ENCODE results near the gene PGGHG. TPM values are rescaled to one million over a fixed set of nuclear protein-coding genes. Genes with fewer than 3 reads are reported as not detected.

The PGGHG gene
- 100 to 1,000 TPM; 487 to 541 TPM for total RNA-seq

GRCh38 chr11:288478-289397 lies at the start of gene PGGHG:
Gene PGGHG (plus strand): TSS chr11:289126. CDS start chr11:289817, 691 bp downstream.
- peak within 1 kb of the TSS; percentile 94 for H3K4me3 Mint-ChIP-seq
- peaks cover 69% of the 10 kb centered on the region for H3K36me3 Mint-ChIP-seq (ENCODE audit: low read depth)
- ATAC-seq, result peak; percentile 51
- H3K27me3 Mint-ChIP-seq (ENCODE audit: low read depth), result peaks cover 2% of the 10 kb centered on the region
- no peaks in the 10 kb centered on the region for H3K9me3 Mint-ChIP-seq (ENCODE audit: insufficient read depth)
- peak; percentile 80 for DNase-seq
- H3K4me1 Mint-ChIP-seq (ENCODE audit: low read depth), result peaks cover 61% of the 10 kb centered on the region
- ChIA-PET POLR2A (interaction anchor here (0.6 to 10.0 kb wide), 20 partner anchors 8 to 119 kb away, joined by 3 to 97 read pairs (median 8); partner anchors contain the start of genes BET1L, IFITM1, IFITM2 and IFITM5), CTCF (interaction anchor here (1.0 to 7.1 kb wide), 9 partner anchors 10 to 39 kb away, joined by 3 to 76 read pairs (median 5); partner anchors contain the start of gene NLRP6)
- H3K27ac Mint-ChIP-seq, result peak within 1 kb of the TSS; percentile 97

- CTCF ChIA-PET, result interaction anchor here (1.0 to 7.2 kb wide), 2 partner anchors 10 to 47 kb away, joined by 4 to 86 read pairs; no protein-coding TSS in a partner anchor
These were observed 48.6 kb upstream of the PGGHG start for GRCh38 chr11:240315-240714.

DNA sequence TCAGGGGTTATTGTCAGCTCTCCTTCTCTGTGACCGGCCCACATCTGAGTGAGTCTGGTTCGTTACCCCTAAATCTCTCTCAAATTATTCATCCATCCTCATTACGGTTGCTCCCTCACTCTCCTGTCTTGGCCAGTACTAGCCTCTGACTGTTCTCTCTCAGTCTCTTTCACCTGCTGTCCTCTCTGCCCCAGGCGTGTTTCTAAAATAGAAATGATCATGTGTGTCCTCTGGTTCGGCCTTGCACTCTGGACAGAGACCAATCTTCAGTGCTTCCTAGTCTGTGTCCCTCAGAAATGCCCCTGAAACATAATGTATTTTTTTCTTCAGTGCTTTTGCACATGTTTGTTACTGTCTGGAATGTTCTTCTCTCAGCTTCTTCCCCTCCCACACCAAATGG lies 47.3 kb upstream of the PGGHG start:
- ChIA-PET CTCF (interaction anchor here (0.8 to 7.2 kb wide), 2 partner anchors 9 to 26 kb away, joined by 3 to 86 read pairs; no protein-coding TSS in a partner anchor), POLR2A (no interaction called here)
- Mint-ChIP-seq H3K9me3 (ENCODE audit: insufficient read depth) (no peaks in the 10 kb centered on the region), H3K4me1 (ENCODE audit: low read depth) (peaks cover 55% of the 10 kb centered on the region), H3K27ac (no peak overlapping the region), H3K27me3 (ENCODE audit: low read depth) (no peaks in the 10 kb centered on the region), H3K4me3 (no peak overlapping the region), H3K36me3 (ENCODE audit: low read depth) (peaks cover 59% of the 10 kb centered on the region)
- ATAC-seq (no peak), DNase-seq (no peak)

More at GRCh38 chr11:240315-240714, 48.6 kb upstream of the PGGHG start:
- ATAC-seq (no peak), DNase-seq (no peak)
- H3K9me3 Mint-ChIP-seq (ENCODE audit: insufficient read depth), result no peaks in the 10 kb centered on the region
- no peak overlapping the region for H3K27ac Mint-ChIP-seq
- POLR2A ChIA-PET, result interaction anchor here (0.6 to 1.7 kb wide), 2 partner anchors 28 to 467 kb away, joined by 3 to 4 read pairs; no protein-coding TSS in a partner anchor
- no peaks in the 10 kb centered on the region for H3K27me3 Mint-ChIP-seq (ENCODE audit: low read depth)
- H3K36me3 Mint-ChIP-seq (ENCODE audit: low read depth), result peaks cover 49% of the 10 kb centered on the region
- peaks cover 60% of the 10 kb centered on the region for H3K4me1 Mint-ChIP-seq (ENCODE audit: low read depth)
- no peak overlapping the region for H3K4me3 Mint-ChIP-seq

DNA sequence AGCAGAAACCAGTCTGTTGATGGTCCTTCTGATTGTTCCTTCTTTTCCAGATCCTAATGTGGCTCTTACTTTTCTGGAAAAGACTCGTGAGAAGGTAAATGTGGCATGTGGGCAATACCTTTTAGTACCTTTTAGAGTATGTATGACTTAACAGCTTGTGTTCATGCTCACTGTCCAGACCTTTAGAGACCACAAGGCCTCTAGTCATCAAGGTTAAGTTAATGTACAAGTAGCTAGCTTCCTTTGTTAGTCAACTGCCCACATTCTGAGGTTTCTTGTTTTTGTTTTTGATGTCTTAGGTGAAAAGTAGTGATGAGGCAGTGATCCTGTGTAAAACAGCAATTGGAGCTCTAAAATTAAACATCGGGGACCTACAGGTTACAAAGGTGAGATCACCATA lies 44.5 kb upstream of the PGGHG start:
- peak overlapping the region; percentile 21 for H3K27ac Mint-ChIP-seq
- DNase-seq (no peak), ATAC-seq (no peak)
- peaks cover 77% of the 10 kb centered on the region for H3K36me3 Mint-ChIP-seq (ENCODE audit: low read depth)
- peaks cover 40% of the 10 kb centered on the region for H3K4me1 Mint-ChIP-seq (ENCODE audit: low read depth)
- no peaks in the 10 kb centered on the region for H3K9me3 Mint-ChIP-seq (ENCODE audit: insufficient read depth)
- H3K27me3 Mint-ChIP-seq (ENCODE audit: low read depth), result no peaks in the 10 kb centered on the region
- H3K4me3 Mint-ChIP-seq, result no peak overlapping the region
- ChIA-PET POLR2A (interaction anchor here (2.3 kb wide), 1 partner anchor 23 kb away, joined by 9 read pairs; no protein-coding TSS in a partner anchor), CTCF (interaction anchor here (1.0 to 2.0 kb wide), 3 partner anchors 14 to 61 kb away, joined by 3 to 6 read pairs (median 6); no protein-coding TSS in a partner anchor)

- no peak overlapping the region for H3K4me3 Mint-ChIP-seq
- H3K27ac Mint-ChIP-seq, result no peak overlapping the region
- ATAC-seq (no peak), DNase-seq (no peak)
- H3K4me1 Mint-ChIP-seq (ENCODE audit: low read depth), result peaks cover 26% of the 10 kb centered on the region
- ChIA-PET CTCF (interaction anchor here (1.0 to 5.1 kb wide), 9 partner anchors 9 to 270 kb away, joined by 3 to 86 read pairs (median 4); partner anchors contain the start of genes IFITM2, PGGHG, PSMD13 and SIGIRR), POLR2A (no interaction called here)
- no peaks in the 10 kb centered on the region for H3K9me3 Mint-ChIP-seq (ENCODE audit: insufficient read depth)
- H3K27me3 Mint-ChIP-seq (ENCODE audit: low read depth), result no peaks in the 10 kb centered on the region
- H3K36me3 Mint-ChIP-seq (ENCODE audit: low read depth), result peaks cover 83% of the 10 kb centered on the region
These were observed 39.9 kb upstream of the PGGHG start for GRCh38 chr11:249062-249461.

- ChIA-PET CTCF (interaction anchor here (0.8 to 5.1 kb wide), 37 partner anchors 10 to 268 kb away, joined by 3 to 86 read pairs (median 9); partner anchors contain the start of genes BET1L, IFITM2, IFITM5 and NLRP6), POLR2A (interaction anchor here (0.6 to 3.0 kb wide), 15 partner anchors 11 to 200 kb away, joined by 3 to 36 read pairs (median 5); partner anchors contain the start of genes BET1L, NLRP6, PGGHG and PSMD13)
- ATAC-seq, result peak; percentile 23
- no peaks in the 10 kb centered on the region for H3K27me3 Mint-ChIP-seq (ENCODE audit: low read depth)
- peaks cover 21% of the 10 kb centered on the region for H3K4me1 Mint-ChIP-seq (ENCODE audit: low read depth)
- H3K4me3 Mint-ChIP-seq, result no peak overlapping the region
- H3K9me3 Mint-ChIP-seq (ENCODE audit: insufficient read depth), result no peaks in the 10 kb centered on the region
- H3K27ac Mint-ChIP-seq, result peak overlapping the region; percentile 79
- no peak for DNase-seq
- H3K36me3 Mint-ChIP-seq (ENCODE audit: low read depth), result peaks cover 77% of the 10 kb centered on the region
These were observed 38.7 kb upstream of the PGGHG start for GRCh38 chr11:250274-250673.

DNA sequence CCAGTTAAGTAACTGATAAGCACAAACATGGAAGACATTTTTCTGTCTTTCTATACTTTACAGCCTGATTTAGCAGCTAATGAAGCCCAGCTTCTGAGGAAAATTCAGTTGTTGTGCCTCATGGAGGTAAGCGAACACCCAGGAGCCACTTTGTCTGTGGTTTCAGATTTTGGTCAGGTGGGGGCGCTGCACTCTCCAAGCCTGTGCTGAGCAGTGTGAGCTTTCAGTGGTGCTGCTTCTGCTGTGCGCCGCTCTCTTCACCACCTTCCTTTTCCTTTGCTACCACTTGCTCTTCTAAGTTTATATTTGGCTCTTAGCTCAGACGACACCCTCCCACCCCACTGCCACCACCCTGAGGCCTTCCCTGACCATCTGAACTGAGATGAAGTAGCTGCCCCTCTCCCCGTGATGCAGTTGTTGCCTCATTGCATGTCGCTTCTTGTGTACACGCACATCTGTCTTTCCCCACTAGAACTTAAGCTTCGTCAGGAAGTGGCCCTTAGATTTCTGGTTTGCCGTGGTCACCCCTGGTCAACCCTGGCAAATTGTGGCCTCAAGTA lies 38.1 kb upstream of the PGGHG start:
- Mint-ChIP-seq H3K4me1 (ENCODE audit: low read depth) (peaks cover 21% of the 10 kb centered on the region), H3K27ac (peak overlapping the region; percentile 79), H3K36me3 (ENCODE audit: low read depth) (peaks cover 71% of the 10 kb centered on the region), H3K27me3 (ENCODE audit: low read depth) (peaks cover 2% of the 10 kb centered on the region), H3K9me3 (ENCODE audit: insufficient read depth) (no peaks in the 10 kb centered on the region), H3K4me3 (peak overlapping the region; percentile 29)
- ATAC-seq (peak; percentile 97), DNase-seq (peak; percentile 90)
- CTCF ChIA-PET, result interaction anchor here (0.8 to 5.1 kb wide), 40 partner anchors 10 to 268 kb away, joined by 3 to 86 read pairs (median 8); partner anchors contain the start of genes BET1L, IFITM2, IFITM5 and NLRP6
- POLR2A ChIA-PET, result interaction anchor here (0.6 to 3.0 kb wide), 16 partner anchors 11 to 285 kb away, joined by 3 to 36 read pairs (median 5); partner anchors contain the start of genes BET1L, HRAS, NLRP6 and PGGHG

DNA sequence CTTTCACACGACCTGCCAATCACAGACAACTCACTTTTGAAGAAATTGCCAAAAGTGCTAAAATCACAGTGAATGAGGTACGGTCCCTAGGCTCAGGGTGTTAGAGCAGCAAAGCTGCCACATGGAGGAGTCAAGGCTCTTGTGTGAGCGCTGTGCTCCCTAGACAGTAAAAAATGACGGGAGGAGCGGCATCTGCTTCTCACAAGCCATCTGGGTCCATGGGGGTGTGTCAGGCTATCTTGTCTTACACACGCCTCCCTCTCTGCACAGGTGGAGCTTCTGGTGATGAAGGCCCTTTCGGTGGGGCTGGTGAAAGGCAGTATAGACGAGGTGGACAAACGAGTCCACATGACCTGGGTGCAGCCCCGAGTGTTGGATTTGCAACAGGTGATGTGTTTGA lies 37.4 kb upstream of the PGGHG start:
- Mint-ChIP-seq H3K36me3 (ENCODE audit: low read depth) (peaks cover 65% of the 10 kb centered on the region), H3K27ac (peak overlapping the region; percentile 40), H3K4me3 (no peak overlapping the region), H3K4me1 (ENCODE audit: low read depth) (peaks cover 21% of the 10 kb centered on the region), H3K9me3 (ENCODE audit: insufficient read depth) (no peaks in the 10 kb centered on the region), H3K27me3 (ENCODE audit: low read depth) (peaks cover 3% of the 10 kb centered on the region)
- ChIA-PET CTCF (interaction anchor here (0.8 to 5.1 kb wide), 36 partner anchors 9 to 267 kb away, joined by 3 to 86 read pairs (median 10); partner anchors contain the start of genes BET1L, IFITM2, IFITM5 and NLRP6), POLR2A (interaction anchor here (0.6 to 3.0 kb wide), 10 partner anchors 12 to 284 kb away, joined by 3 to 36 read pairs (median 8); partner anchors contain the start of genes HRAS, NLRP6, PGGHG and PSMD13)
- DNase-seq (no peak), ATAC-seq (no peak)

DNA sequence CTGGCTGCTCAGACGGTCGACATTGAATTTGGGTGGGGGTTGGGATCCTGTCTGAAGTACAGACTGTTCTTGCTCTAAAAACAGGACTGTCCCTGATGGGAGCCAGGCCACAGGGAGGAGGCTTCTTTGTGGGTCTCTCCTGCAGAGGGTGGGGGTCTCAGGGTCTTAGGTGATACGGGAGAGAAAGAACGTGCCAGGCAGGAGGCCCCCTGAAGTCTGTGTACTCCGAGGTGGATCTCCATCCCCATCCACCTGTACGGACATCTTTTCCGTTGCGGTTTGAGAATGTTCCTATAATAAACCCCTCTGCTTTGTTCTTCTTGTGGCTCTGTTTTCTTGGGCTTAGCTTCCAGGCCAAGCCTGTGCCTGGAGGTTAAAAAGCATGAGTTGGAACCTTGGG lies 36.3 kb upstream of the PGGHG start:
- H3K36me3 Mint-ChIP-seq (ENCODE audit: low read depth), result peaks cover 55% of the 10 kb centered on the region
- H3K27me3 Mint-ChIP-seq (ENCODE audit: low read depth), result peaks cover 3% of the 10 kb centered on the region
- POLR2A ChIA-PET, result interaction anchor here (0.6 to 2.5 kb wide), 2 partner anchors 15 to 78 kb away, joined by 3 to 19 read pairs; no protein-coding TSS in a partner anchor
- no peak overlapping the region for H3K4me3 Mint-ChIP-seq
- H3K27ac Mint-ChIP-seq, result no peak overlapping the region
- H3K4me1 Mint-ChIP-seq (ENCODE audit: low read depth), result peaks cover 21% of the 10 kb centered on the region
- ATAC-seq (no peak), DNase-seq (no peak)
- H3K9me3 Mint-ChIP-seq (ENCODE audit: insufficient read depth), result no peaks in the 10 kb centered on the region
- CTCF ChIA-PET, result interaction anchor here (2.8 to 5.1 kb wide), 6 partner anchors 8 to 198 kb away, joined by 32 to 86 read pairs (median 57); partner anchors contain the start of genes PSMD13, PTDSS2 and SIRT3

GRCh38 chr11:253160-253885 lies 35.6 kb upstream of the PGGHG start:
- POLR2A ChIA-PET, result interaction anchor here (0.6 kb wide), 2 partner anchors 77 to 195 kb away, joined by 3 read pairs; no protein-coding TSS in a partner anchor
- H3K27ac Mint-ChIP-seq, result no peak overlapping the region

More at GRCh38 chr11:253160-253885, 35.6 kb upstream of the PGGHG start:
- H3K9me3 Mint-ChIP-seq (ENCODE audit: insufficient read depth), result no peaks in the 10 kb centered on the region
- H3K4me1 Mint-ChIP-seq (ENCODE audit: low read depth), result peaks cover 21% of the 10 kb centered on the region
- H3K4me3 Mint-ChIP-seq, result no peak overlapping the region
- no peak for DNase-seq
- CTCF ChIA-PET, result no interaction called here
- no peak for ATAC-seq
- peaks cover 49% of the 10 kb centered on the region for H3K36me3 Mint-ChIP-seq (ENCODE audit: low read depth)
- peaks cover 3% of the 10 kb centered on the region for H3K27me3 Mint-ChIP-seq (ENCODE audit: low read depth)
